GM13976 (cell line): ENCODE results near the gene ARHGAP26.

Experiments
- DNase-seq: peaks from one replicate; pipeline ENCODE4 v3.0.0; 2012; ENCODE audit warnings: low spot score
- in situ Hi-C: fragments of 300-500 bp; cut with MboI; formaldehyde crosslinking; loops from one replicate; pipeline ENCODE4 v1.12.0; 2022; ENCODE audit warnings: low sequenced_read_pairs, mixed read lengths, inconsistent platforms; ENCODE audit not compliant: unreplicated experiment
- TF ChIP-seq, protein P1 (sequence below): IDR thresholded peaks from 2 replicates; pipeline ENCODE4 v1.5.1; 2012; ENCODE audit warnings: borderline replicate concordance, mild to moderate bottlenecking; ENCODE audit not compliant: insufficient read depth; ENCODE audit errors: extremely low read depth, missing control alignments, control extremely low read depth

The ARHGAP26 gene

DNA sequence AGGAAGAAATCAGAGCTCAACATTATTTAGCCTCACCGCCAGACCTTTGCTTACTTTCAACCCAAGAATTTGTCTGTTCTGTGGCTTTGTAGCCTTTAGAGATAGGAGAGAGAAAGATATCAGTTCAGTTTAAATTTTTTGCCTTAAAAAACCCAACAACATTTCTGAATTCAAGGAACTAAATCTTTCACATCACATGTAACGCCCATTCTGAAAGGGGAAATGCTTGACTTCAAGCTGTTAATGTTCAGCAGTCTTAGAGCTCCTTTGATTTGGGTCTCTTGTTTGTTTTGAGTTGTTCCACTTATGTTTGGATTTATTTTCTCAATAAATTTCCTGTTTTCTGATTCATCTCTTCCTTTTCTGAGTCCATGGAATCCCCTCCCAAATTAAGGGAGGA is 294.5 kb downstream of the ARHGAP26 start:
- in situ Hi-C loops = no loop called here
- TF ChIP-seq, protein P1, sequence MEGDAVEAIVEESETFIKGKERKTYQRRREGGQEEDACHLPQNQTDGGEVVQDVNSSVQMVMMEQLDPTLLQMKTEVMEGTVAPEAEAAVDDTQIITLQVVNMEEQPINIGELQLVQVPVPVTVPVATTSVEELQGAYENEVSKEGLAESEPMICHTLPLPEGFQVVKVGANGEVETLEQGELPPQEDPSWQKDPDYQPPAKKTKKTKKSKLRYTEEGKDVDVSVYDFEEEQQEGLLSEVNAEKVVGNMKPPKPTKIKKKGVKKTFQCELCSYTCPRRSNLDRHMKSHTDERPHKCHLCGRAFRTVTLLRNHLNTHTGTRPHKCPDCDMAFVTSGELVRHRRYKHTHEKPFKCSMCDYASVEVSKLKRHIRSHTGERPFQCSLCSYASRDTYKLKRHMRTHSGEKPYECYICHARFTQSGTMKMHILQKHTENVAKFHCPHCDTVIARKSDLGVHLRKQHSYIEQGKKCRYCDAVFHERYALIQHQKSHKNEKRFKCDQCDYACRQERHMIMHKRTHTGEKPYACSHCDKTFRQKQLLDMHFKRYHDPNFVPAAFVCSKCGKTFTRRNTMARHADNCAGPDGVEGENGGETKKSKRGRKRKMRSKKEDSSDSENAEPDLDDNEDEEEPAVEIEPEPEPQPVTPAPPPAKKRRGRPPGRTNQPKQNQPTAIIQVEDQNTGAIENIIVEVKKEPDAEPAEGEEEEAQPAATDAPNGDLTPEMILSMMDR = no peak
- DNase-seq = no peak

DNA sequence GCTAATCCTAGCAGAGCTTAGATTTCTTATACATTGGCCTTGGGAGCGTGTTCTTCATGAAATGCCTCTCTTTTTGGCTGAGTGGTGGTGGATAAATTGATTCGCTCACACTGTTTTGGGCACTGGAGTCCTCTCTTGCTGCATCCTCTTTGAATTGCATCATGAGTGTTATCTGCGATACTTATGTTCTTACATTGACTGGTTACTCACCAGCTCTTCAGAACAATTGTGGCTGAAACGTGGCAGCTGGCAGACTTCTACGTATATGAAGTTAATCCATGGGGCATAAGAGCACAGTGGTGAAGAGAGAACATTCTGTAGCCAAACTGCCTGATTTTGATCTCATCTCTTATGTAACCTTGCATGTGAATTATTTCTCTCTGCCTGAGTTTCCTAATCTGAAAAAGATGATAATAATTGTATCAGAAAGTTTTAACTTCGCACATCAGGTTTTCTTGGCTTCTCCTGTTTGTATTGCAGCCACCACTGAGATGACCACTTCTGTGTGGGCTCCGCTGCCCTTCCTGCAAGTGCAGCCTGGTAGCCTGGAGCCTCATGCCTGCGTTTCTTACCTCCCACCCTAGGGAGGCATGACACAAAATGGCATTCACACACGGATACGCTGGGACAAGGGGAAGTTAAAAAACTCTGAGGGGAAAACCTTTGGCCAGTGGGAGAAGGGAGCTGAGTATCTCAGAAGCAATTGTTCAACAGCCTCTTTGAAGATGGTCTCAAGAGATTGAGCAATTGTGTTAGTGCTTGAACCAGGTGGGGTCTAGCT is 295.2 kb downstream of the ARHGAP26 start:
- in situ Hi-C loops = no loop called here
- TF ChIP-seq, protein P1 = no peak
- no peak for DNase-seq

DNA sequence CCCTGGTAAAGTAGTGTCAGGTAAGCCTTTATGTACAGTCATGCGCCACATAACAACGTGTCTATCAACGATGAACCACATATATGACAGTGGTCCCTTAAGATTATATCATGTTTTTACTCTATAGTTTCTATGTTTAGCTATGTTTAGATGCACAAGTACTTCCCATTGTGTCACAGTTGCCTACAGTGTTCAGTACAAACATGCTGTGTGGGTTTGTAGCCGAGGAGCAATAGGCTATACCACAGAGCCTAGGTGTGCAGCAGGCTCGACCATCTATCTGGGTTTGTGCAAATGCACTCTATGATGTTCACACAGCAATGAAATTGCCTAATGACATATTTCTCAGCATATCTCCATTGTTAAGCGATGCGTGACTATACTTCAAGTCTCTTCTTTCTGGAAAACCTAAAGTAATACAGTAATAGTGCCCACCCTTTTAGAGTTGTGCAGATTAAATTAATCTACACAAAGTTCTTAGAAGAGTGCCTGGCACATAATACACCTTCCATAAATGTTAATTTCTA is 295.9 kb downstream of the ARHGAP26 start:
- TF ChIP-seq, protein P1 = no peak
- in situ Hi-C loops = no loop called here
- DNase-seq = no peak

DNA sequence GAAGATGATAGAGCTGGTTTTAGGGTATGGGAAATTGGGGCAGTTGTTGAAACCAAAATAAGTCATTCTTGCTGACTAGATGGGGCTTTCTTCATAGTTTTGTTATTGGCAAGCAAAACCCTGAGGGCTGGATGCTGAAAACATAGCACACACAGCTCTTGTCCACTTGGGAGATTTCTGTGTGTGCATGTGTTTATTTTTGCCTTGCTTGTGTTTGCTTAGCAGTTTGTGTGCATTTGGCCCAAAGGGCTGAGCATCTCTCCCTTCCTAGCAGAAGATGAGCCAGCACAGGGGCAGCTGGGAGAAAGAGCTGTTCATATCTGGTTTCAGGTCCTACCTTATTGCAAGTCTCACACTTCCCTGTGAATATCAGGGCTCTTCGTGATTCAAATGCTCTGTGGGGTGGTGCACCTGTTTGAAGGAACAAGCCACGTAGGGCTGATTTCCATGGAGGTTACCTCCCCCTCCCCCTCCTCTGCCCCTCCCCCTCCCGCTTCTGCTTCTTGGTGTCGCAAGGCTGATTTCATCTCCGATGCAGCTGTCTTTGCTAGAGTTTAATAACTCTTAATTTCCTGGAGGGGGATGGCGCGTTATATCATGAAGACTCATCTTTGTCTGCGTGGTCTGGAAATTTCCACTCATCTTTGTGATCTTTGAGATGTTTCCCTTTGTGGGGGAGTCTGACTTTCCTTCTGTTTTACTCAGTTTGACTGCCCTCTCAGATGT is 296.5 kb downstream of the ARHGAP26 start:
- in situ Hi-C loops = no loop called here
- TF ChIP-seq, protein P1 = no peak
- DNase-seq = peak; percentile 43

DNA sequence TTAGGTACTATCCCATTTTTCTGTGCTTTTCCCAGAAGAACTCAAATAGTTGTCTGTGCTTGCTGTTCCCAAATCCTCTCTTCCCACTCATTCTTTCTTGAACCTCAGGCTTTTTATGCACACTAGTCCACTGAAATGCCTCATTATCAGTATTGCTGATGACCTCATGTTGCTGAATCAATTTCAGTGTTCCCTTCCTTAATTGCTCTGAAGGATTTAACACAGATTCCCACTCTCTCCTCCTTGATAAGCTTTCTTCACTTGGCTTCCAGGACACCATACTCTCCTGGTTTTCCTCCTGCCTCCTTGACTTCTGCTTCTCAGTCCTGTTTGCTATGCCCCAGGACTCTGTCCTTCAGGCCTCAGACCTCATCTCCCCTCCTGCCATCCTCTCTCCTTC is 298.5 kb downstream of the ARHGAP26 start:
- in situ Hi-C loops = no loop called here
- TF ChIP-seq, protein P1 = no peak
- no peak for DNase-seq

DNA sequence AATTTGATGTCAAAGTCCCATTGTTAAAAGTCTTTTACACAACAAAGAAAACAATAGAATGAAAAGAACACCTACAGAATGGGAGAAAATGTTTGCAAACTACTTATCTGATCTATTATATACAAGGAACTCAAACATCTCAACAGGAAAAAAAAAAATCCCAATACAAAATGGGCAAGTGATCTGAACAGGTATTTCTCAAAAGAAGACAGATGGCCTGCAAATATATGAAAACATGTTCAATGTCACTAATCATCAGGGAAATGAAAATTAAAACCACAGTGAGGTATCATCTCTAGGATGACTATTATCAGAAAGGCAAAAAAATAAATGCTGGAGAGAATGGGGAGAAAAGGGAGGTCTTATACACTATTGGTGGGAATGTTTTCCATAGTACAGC is 301.8 kb downstream of the ARHGAP26 start:
- DNase-seq = no peak
- TF ChIP-seq, protein P1 = no peak
- in situ Hi-C loops = no loop called here
